ENCODE measurements around the gene LIN9. TPM values are rescaled to one million over a fixed set of nuclear protein-coding genes. Genes with fewer than 3 reads are reported as not detected.

LIN9 gene
- total RNA-seq, 1 donor from 2014 or later: 4.6 TPM

- Histone ChIP-seq H3K4me1 (peaks cover 6% of the 10 kb centered on the region), H3K36me3 (no peaks in the 10 kb centered on the region), H3K27ac (peak overlapping the region; percentile 56), H3K9me3 (no peaks in the 10 kb centered on the region), H3K27me3 (no peaks in the 10 kb centered on the region), H3K4me3 (peak overlapping the region; percentile 93)
- intact Hi-C loops (cut with DNase I): no loop called here
- no peak for DNase-seq
- ATAC-seq: peak; percentile 8
- no peak for TF ChIP-seq CTCF (IDR thresholded peaks at IDR 0.05)
These were observed 657 bp upstream of the LIN9 start for GRCh38 chr1:226309398-226310244.

DNA sequence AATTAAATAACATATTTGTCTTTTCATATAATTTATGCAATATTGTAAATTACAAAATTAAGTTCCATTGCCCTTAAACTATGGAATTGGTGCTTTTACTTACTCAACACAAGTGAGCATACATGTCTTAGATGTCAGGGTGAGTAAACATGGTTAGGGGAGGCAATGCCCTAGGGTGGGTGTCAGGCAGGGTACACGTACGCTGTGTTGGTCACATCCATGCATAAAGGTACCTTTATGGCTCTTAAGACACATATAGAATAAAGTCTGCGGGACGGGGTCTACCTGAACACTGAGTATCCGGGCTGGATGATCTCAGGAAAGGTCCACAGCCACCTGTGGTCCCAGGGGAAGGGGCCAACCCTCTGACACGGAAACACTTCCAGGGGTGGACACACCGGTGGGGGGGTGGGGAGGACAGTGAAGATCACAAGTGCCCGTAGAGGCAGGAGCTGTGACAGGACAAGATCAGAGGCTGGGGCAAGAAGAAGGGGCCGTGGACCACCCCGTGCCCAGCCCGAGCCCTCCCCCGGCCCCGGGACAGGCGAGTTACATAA, 720 bp downstream of the LIN9 start:
- peak overlapping the region; percentile 75 for H3K27ac ChIP-seq
- H3K36me3 ChIP-seq: no peaks in the 10 kb centered on the region
- DNase-seq (no peak), ATAC-seq (no peak)
- no peaks in the 10 kb centered on the region for H3K9me3 ChIP-seq
- no peak for TF ChIP-seq CTCF (IDR thresholded peaks at IDR 0.05)
- H3K27me3 ChIP-seq: no peaks in the 10 kb centered on the region
- H3K4me1 ChIP-seq: peaks cover 6% of the 10 kb centered on the region
- H3K4me3 ChIP-seq: peak overlapping the region; percentile 93
- intact Hi-C loops (cut with DNase I): no loop called here

DNA sequence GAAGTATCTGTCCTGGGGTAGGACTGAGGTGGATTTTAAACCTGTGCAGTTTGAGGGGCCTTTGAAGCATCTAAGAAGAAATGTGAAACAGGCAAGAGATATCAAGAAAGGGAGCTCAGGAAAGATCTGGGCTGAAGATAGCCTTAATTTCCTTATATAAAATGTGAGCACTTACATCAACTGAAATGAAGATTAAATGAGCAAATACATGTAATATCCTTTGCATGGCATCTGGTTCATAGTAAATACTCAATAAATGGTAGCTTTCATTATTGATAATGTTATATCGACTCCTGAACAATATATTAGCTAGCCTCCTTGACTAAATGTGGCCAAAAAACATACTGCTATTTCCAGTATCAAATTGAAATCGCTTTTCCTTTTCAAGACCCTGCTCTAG, 2.5 kb downstream of the LIN9 start:
- intact Hi-C loops (cut with DNase I): no loop called here
- ATAC-seq (no peak), DNase-seq (no peak)
- Histone ChIP-seq H3K4me1 (peaks cover 6% of the 10 kb centered on the region), H3K9me3 (no peaks in the 10 kb centered on the region), H3K36me3 (no peaks in the 10 kb centered on the region), H3K4me3 (no peak overlapping the region), H3K27me3 (no peaks in the 10 kb centered on the region), H3K27ac (no peak overlapping the region)
- no peak for TF ChIP-seq CTCF (IDR thresholded peaks at IDR 0.05)

DNA sequence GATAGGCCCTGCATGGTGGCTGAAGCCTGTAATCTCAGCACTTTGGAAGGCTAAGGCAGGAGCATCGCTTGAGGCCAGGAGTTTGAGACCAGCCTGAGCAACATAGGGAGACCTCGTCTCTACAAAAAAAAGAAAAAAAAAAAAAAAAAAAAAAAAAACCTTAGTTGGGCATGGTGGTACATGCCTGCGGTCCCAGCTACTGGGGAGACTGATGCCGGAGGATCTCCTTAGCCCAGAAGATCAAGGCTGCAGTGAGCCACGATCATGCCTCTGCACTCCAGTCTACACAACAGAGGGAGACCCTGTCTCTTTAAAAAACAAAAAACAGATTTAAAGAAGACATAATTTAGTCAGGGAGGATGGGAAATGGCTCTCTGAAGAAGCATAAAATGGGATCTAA, 3.8 kb downstream of the LIN9 start:
- DNase-seq (no peak), ATAC-seq (no peak)
- no peak overlapping the region for H3K27ac ChIP-seq
- intact Hi-C loops (cut with DNase I): no loop called here
- H3K4me3 ChIP-seq: no peak overlapping the region
- H3K27me3 ChIP-seq: no peaks in the 10 kb centered on the region
- peaks cover 6% of the 10 kb centered on the region for H3K4me1 ChIP-seq
- no peak for TF ChIP-seq CTCF (IDR thresholded peaks at IDR 0.05)
- no peaks in the 10 kb centered on the region for H3K9me3 ChIP-seq
- peaks cover 3% of the 10 kb centered on the region for H3K36me3 ChIP-seq

GRCh38 chr1:226304291-226304955, 4.5 kb downstream of the LIN9 start:
- intact Hi-C loops (cut with DNase I): no loop called here

More at GRCh38 chr1:226304291-226304955, 4.5 kb downstream of the LIN9 start:
- H3K27me3 ChIP-seq: no peaks in the 10 kb centered on the region
- no peaks in the 10 kb centered on the region for H3K9me3 ChIP-seq
- peaks cover 6% of the 10 kb centered on the region for H3K4me1 ChIP-seq
- TF ChIP-seq CTCF (IDR thresholded peaks at IDR 0.05): no peak
- ATAC-seq (no peak), DNase-seq (no peak)
- H3K36me3 ChIP-seq: peaks cover 5% of the 10 kb centered on the region
- H3K4me3 ChIP-seq: no peak overlapping the region
- H3K27ac ChIP-seq: no peak overlapping the region
